Immature natural killer cell (primary cell): ENCODE measurements around the gene SOX21. TPM values are rescaled to one million over a fixed set of nuclear protein-coding genes. Genes with fewer than 3 reads are reported as not detected.

ENCODE experiments used
- DNase-seq, 3 donors: peaks; one replicate each; pipeline ENCODE4 v3.0.0; 2022; ENCODE audit warnings: mixed read lengths in 1 of 3
- H3K27ac Mint-ChIP-seq, 6 donors: one replicate each; pipeline ENCODE4 v1.8.0; 2020; ENCODE audit warnings: mixed read lengths in 6 of 6, mild to moderate bottlenecking in 5 of 6, inconsistent platforms in 4 of 6, moderate library complexity in 3 of 6
- H3K27me3 Mint-ChIP-seq, 3 donors: one replicate each; pipeline ENCODE4 v1.8.0; 2020 to 2021; ENCODE audit warnings: low read depth in 3 of 3, mild to moderate bottlenecking in 3 of 3, mixed read lengths in 3 of 3, moderate library complexity in 3 of 3, inconsistent platforms in 1 of 3
- H3K36me3 Mint-ChIP-seq, 3 donors: one replicate each; pipeline ENCODE4 v1.8.0; 2020; ENCODE audit warnings: mixed read lengths in 3 of 3, inconsistent platforms in 2 of 3, mild to moderate bottlenecking in 2 of 3
- H3K4me1 Mint-ChIP-seq, 2 donors: one replicate each; pipeline ENCODE4 v1.8.0; 2020; ENCODE audit warnings: inconsistent platforms in 2 of 2, mild to moderate bottlenecking in 2 of 2, mixed read lengths in 2 of 2, moderate library complexity in 1 of 2
- H3K4me3 Mint-ChIP-seq, 5 donors: one replicate each; pipeline ENCODE4 v1.8.0; 2020; ENCODE audit warnings: mild to moderate bottlenecking in 5 of 5, mixed read lengths in 5 of 5, inconsistent platforms in 3 of 5, moderate library complexity in 3 of 5
- H3K9me3 Mint-ChIP-seq, 6 donors: one replicate each; pipeline ENCODE4 v1.8.0; 2020; ENCODE audit warnings: mild to moderate bottlenecking in 6 of 6, mixed read lengths in 6 of 6, inconsistent platforms in 4 of 6, moderate library complexity in 3 of 6
- polyA plus RNA-seq, 3 donors: library from polyadenylated mRNA; unstranded; fragments of 300-500 nt; fragmentation: Illumina TruSeq; gene quantifications; one replicate each; pipeline ENCODE4 v1.2.3, GENCODE V29; 2021

SOX21 gene
- polyA plus RNA-seq, 3 donors from 2014 or later: not detected

GRCh38 chr13:94705081-94706030 lies 7.0 kb downstream of the SOX21 start:
- peaks cover 0 to 3% (median 0%) of the 10 kb centered on the region in 3 donors for H3K36me3 Mint-ChIP-seq
- no peak overlapping the region for H3K4me3 Mint-ChIP-seq
- H3K27ac Mint-ChIP-seq: no peak overlapping the region

GRCh38 chr13:94704377-94705080 lies 7.8 kb downstream of the SOX21 start:
- Mint-ChIP-seq H3K4me1 (peaks cover 3 to 10% of the 10 kb centered on the region in 2 donors), H3K4me3 (no peak overlapping the region), H3K36me3 (peaks cover 0 to 4% (median 3%) of the 10 kb centered on the region in 3 donors), H3K27ac (no peak overlapping the region), H3K9me3 (peaks cover 0 to 18% (median under 1%) of the 10 kb centered on the region in 6 donors), H3K27me3 (peaks cover 26 to 54% (median 28%) of the 10 kb centered on the region in 3 donors)
- no peak for DNase-seq

More at GRCh38 chr13:94705081-94706030, 7.0 kb downstream of the SOX21 start:
- no peak for DNase-seq
- peaks cover 27 to 55% (median 31%) of the 10 kb centered on the region in 3 donors for H3K27me3 Mint-ChIP-seq
- peaks cover 0 to 18% (median under 1%) of the 10 kb centered on the region in 6 donors for H3K9me3 Mint-ChIP-seq
- peaks cover 4 to 14% of the 10 kb centered on the region in 2 donors for H3K4me1 Mint-ChIP-seq

- H3K36me3 Mint-ChIP-seq: peaks cover 0 to 4% (median 3%) of the 10 kb centered on the region in 3 donors
- no peak overlapping the region for H3K4me3 Mint-ChIP-seq
- peaks cover 26 to 50% (median 28%) of the 10 kb centered on the region in 3 donors for H3K27me3 Mint-ChIP-seq
- peaks cover 3 to 10% of the 10 kb centered on the region in 2 donors for H3K4me1 Mint-ChIP-seq
- no peak overlapping the region for H3K27ac Mint-ChIP-seq
- H3K9me3 Mint-ChIP-seq: peaks cover 0 to 18% (median under 1%) of the 10 kb centered on the region in 6 donors
- DNase-seq: no peak
Measured at GRCh38 chr13:94703721-94704314, 8.5 kb downstream of the SOX21 start.

GRCh38 chr13:94703271-94703670 lies 9.1 kb downstream of the SOX21 start:
- no peak overlapping the region for H3K4me3 Mint-ChIP-seq
- H3K9me3 Mint-ChIP-seq: peaks cover 0 to 21% (median under 1%) of the 10 kb centered on the region in 6 donors
- H3K36me3 Mint-ChIP-seq: peaks cover 0 to 6% (median 3%) of the 10 kb centered on the region in 3 donors
- DNase-seq: no peak
- H3K27ac Mint-ChIP-seq: no peak overlapping the region
- peaks cover 25 to 44% (median 28%) of the 10 kb centered on the region in 3 donors for H3K27me3 Mint-ChIP-seq
- H3K4me1 Mint-ChIP-seq: peaks cover 3 to 9% of the 10 kb centered on the region in 2 donors

- H3K4me1 Mint-ChIP-seq: peaks cover 0 to under 1% of the 10 kb centered on the region in 2 donors
- no peak overlapping the region for H3K4me3 Mint-ChIP-seq
- no peak for DNase-seq
- no peak overlapping the region for H3K27ac Mint-ChIP-seq
- H3K36me3 Mint-ChIP-seq: peaks cover 0 to 7% (median 0%) of the 10 kb centered on the region in 3 donors
- peaks cover 0 to 22% (median under 1%) of the 10 kb centered on the region in 6 donors for H3K9me3 Mint-ChIP-seq
- peaks cover 23 to 37% (median 28%) of the 10 kb centered on the region in 3 donors for H3K27me3 Mint-ChIP-seq
Measured at GRCh38 chr13:94702181-94703041, 9.9 kb downstream of the SOX21 start.

- Mint-ChIP-seq H3K4me1 (no peaks in the 10 kb centered on the region), H3K27ac (no peak overlapping the region), H3K9me3 (peaks cover 0 to 20% (median under 1%) of the 10 kb centered on the region in 6 donors), H3K36me3 (peaks cover 0 to 7% (median 0%) of the 10 kb centered on the region in 3 donors), H3K4me3 (no peak overlapping the region), H3K27me3 (peaks cover 23 to 31% (median 25%) of the 10 kb centered on the region in 3 donors)
- DNase-seq: no peak
Measured at GRCh38 chr13:94701313-94702180, 10.8 kb downstream of the SOX21 start.

GRCh38 chr13:94700536-94700935 lies 11.8 kb downstream of the SOX21 start:
- Mint-ChIP-seq H3K27ac (no peak overlapping the region), H3K4me3 (no peak overlapping the region), H3K27me3 (peaks cover 16 to 21% (median 20%) of the 10 kb centered on the region in 3 donors), H3K9me3 (peaks cover 0 to 10% (median under 1%) of the 10 kb centered on the region in 6 donors), H3K36me3 (peaks cover 0 to 7% (median 0%) of the 10 kb centered on the region in 3 donors), H3K4me1 (no peaks in the 10 kb centered on the region)
- DNase-seq: no peak

- Mint-ChIP-seq H3K4me1 (no peaks in the 10 kb centered on the region), H3K27me3 (peaks cover 16 to 22% (median 17%) of the 10 kb centered on the region in 3 donors), H3K27ac (no peak overlapping the region)
Measured at GRCh38 chr13:94700051-94700535, 12.3 kb downstream of the SOX21 start.

GRCh38 chr13:94696171-94696570 lies 16.2 kb downstream of the SOX21 start:
- no peaks in the 10 kb centered on the region for H3K4me1 Mint-ChIP-seq
- H3K27me3 Mint-ChIP-seq: peaks cover 8 to 12% (median 8%) of the 10 kb centered on the region in 3 donors
- DNase-seq: no peak
- H3K9me3 Mint-ChIP-seq: peaks cover 0 to 10% (median 0%) of the 10 kb centered on the region in 6 donors
- peaks cover 0 to 7% (median 0%) of the 10 kb centered on the region in 3 donors for H3K36me3 Mint-ChIP-seq
- H3K27ac Mint-ChIP-seq: no peak overlapping the region
- H3K4me3 Mint-ChIP-seq: no peak overlapping the region

More at GRCh38 chr13:94700051-94700535, 12.3 kb downstream of the SOX21 start:
- no peak for DNase-seq
- Mint-ChIP-seq H3K36me3 (peaks cover 0 to 7% (median 0%) of the 10 kb centered on the region in 3 donors), H3K9me3 (peaks cover 0 to 10% (median under 1%) of the 10 kb centered on the region in 6 donors), H3K4me3 (no peak overlapping the region)

- peaks cover 1 to 9% (median 4%) of the 10 kb centered on the region in 3 donors for H3K27me3 Mint-ChIP-seq
- peaks cover 0 to 9% (median 0%) of the 10 kb centered on the region in 6 donors for H3K9me3 Mint-ChIP-seq
- no peak overlapping the region for H3K27ac Mint-ChIP-seq
Measured at GRCh38 chr13:94692030-94692429, 20.3 kb downstream of the SOX21 start.

GRCh38 chr13:94683409-94683808 lies 28.9 kb downstream of the SOX21 start:
- DNase-seq: no peak
- H3K4me3 Mint-ChIP-seq: no peak overlapping the region
- no peaks in the 10 kb centered on the region for H3K4me1 Mint-ChIP-seq
- no peaks in the 10 kb centered on the region for H3K36me3 Mint-ChIP-seq
- peaks cover 0 to 3% (median 0%) of the 10 kb centered on the region in 6 donors for H3K9me3 Mint-ChIP-seq
- peaks cover 5 to 7% (median 7%) of the 10 kb centered on the region in 3 donors for H3K27me3 Mint-ChIP-seq
- no peak overlapping the region for H3K27ac Mint-ChIP-seq

More at GRCh38 chr13:94692030-94692429, 20.3 kb downstream of the SOX21 start:
- DNase-seq: no peak
- Mint-ChIP-seq H3K4me3 (no peak overlapping the region), H3K4me1 (no peaks in the 10 kb centered on the region), H3K36me3 (no peaks in the 10 kb centered on the region)
